IMR-90 (cell line): ENCODE data around the gene NCBP2L.

Source experiments
- MAFK ChIP-seq: IDR thresholded peaks from 2 replicates; pipeline ENCODE4 v1.6.1; 2012; ENCODE audit warnings: low read depth, low read length, improper control_type of control experiment
- RAD21 ChIP-seq: IDR thresholded peaks from 2 replicates; pipeline ENCODE4 v1.6.1; 2012; ENCODE audit warnings: low read length, improper control_type of control experiment
- TF ChIP-seq, protein P1 (sequence below): conservative IDR thresholded peaks from 2 replicates; pipeline ENCODE4 v1.5.1; 2012; ENCODE audit warnings: mild to moderate bottlenecking, low read depth, low read length, improper control_type of control experiment

DNA sequence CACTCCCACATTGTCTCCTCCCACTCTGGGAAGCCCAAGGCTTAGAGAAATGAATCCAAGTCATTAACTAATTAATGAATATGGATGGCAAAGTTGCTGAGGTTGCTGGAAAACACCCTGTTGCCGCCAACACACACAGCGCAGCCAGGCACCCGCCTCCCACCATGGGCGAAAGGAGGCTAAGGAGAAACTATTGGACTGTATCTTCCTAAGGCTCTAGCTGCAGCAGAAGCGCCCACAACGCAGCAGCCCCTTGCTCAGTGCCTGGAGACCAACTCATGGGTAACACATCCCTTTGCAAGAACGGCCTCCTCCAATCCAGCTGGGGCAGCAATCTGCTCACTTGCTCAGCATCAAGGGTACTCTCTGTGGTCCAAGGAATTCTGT lies 36.1 kb upstream of the NCBP2L start:
- TF ChIP-seq, protein P1, sequence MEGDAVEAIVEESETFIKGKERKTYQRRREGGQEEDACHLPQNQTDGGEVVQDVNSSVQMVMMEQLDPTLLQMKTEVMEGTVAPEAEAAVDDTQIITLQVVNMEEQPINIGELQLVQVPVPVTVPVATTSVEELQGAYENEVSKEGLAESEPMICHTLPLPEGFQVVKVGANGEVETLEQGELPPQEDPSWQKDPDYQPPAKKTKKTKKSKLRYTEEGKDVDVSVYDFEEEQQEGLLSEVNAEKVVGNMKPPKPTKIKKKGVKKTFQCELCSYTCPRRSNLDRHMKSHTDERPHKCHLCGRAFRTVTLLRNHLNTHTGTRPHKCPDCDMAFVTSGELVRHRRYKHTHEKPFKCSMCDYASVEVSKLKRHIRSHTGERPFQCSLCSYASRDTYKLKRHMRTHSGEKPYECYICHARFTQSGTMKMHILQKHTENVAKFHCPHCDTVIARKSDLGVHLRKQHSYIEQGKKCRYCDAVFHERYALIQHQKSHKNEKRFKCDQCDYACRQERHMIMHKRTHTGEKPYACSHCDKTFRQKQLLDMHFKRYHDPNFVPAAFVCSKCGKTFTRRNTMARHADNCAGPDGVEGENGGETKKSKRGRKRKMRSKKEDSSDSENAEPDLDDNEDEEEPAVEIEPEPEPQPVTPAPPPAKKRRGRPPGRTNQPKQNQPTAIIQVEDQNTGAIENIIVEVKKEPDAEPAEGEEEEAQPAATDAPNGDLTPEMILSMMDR = no peak
- no peak for TF ChIP-seq MAFK
- no peak for TF ChIP-seq RAD21
